HS-27A (cell line): Measurements from ENCODE around the gene FGD5.

ENCODE experiments used
- DNase-seq: peaks from one replicate; pipeline ENCODE4 v3.0.0-alpha.2; 2012; ENCODE audit warnings: low read depth, missing footprints

The FGD5 gene

DNA sequence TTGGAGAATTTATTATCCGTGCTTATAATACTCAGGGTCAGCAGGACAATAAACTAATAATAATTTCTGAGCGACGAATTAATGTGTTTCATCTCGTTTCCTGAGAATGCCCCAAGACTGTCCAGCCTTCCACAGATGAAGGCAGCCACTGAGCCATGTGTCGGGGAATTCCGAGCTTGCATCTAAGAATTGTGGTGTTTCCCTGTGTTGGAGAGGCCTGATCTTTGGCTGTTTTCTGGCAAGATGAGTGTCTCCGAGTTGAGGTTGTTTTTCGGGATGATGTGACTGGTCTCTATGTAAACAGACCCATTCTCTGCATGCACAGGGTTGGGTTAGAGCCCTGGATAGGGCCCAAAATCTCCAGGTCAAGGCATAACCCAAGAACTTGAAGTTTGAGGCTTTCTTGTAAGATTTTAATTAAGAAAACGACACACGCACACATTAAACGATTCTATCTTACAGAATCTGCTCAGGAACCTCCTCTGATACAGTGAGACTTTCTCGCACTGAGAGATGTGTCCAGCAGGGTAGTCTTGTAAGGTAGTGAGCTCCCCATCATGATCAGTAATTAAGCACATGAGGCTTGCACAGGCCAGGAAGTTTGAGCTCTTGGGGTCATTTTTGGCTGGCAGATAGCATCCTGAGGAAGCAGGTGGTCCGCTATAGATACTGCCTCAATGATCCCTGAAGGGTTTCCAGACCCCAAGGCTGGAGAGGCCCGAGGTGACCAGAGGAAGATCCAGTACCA is 14.4 kb downstream of the FGD5 start:
- no peak for DNase-seq

DNA sequence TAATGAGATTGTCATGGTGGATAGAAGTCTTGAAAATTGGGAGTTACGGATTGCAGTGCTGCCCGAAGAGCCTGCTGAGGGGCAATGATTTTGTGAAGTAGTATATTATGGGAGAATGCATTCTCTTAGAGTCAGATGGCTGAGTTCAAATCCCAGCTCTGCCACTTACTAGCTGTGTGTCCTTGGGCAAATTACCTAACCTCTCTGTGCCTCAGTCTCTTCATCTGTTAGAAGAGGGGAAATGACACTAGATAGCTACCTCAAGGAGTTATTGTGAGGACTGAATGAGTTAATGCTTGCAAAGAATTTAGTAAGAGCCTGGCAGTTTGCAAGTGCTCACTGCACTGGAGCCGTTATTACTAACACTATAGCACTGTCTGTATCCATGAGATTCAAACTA is 15.4 kb downstream of the FGD5 start:
- DNase-seq, result no peak

DNA sequence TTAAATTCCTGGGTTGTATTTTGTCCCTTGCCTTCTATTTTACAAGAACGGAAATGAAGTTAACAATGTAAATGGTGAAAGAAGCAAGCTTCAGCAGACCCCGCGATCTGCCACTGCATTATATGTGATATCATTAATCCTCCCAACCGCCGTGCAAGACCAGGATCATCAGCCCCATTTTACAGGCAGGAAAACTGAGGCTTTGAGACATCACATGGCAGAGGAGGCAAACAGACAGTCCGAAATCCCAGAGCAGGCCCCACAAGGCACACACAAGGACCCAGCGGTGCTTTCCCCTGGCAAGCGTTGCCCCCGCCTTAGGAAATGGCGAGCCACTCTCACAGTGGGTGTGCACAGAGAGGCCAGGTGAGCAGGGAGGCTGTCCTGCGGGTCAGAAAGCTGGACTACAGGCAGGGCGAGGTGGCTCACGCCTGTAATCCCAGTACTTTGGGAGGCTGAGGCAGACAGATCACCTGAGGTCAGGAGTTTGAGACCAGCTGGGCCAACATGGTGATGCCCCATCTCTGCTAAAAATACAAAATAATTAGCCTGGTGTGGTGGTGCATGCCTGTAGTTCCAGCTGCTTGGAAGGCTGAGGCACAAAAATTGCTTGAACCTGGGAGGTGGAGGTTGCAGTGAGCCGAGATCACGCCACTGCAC is 16.2 kb downstream of the FGD5 start:
- no peak for DNase-seq

DNA sequence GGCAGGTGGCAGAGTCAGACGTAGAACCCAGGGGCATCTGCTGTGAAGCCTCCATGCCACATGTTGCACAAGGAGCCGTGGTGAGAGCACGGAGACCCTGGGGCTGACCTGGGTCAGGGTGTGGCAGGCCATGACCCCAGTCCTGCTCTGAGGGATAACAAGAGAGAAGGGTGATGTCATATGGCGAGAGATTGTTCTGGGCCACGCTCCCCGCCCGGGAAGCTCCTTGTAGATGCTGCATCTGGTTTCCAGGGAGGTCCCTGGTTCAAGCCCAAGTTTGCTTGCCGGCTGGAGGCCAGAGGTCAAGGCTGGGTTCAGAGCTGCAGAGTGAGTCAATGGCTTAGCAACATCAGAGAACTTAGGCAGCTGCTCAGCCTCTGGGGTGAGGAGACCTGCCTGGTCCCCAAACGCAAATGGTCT is 17.3 kb downstream of the FGD5 start:
- no peak for DNase-seq

DNA sequence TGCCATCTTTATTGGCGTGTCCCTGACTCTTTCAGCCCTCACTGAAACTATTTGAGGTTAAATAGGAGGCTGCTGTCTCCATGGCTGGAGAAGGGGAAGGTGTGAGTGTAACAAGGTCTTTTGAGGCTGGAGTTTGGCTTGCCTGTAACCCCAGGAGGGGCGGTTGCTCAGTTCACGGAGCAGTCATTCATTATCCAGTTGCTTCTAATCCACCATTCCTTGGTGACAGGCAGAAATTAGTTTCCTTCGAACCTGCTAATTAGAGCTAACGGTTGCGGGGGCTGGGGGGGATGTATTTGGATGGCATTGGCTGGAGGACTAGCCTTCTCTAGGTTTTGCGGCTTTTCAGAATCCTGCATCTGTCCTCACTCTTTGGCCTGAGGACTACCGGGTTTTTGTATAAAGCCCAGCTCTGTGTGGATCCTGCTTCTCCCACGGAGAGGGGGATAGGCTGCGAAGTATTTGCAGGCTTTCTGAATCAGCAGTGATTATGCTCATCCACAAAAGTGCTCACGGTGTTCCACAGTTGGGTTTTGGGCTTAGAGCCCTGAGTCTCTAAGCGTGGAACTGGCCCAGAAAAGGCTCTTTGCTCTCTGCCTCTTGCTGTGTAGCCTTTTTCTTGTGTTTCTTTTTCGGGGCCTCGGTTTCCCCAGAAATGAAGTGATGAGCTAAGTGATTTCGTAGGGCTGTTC is 18.6 kb downstream of the FGD5 start:
- DNase-seq, result no peak

DNA sequence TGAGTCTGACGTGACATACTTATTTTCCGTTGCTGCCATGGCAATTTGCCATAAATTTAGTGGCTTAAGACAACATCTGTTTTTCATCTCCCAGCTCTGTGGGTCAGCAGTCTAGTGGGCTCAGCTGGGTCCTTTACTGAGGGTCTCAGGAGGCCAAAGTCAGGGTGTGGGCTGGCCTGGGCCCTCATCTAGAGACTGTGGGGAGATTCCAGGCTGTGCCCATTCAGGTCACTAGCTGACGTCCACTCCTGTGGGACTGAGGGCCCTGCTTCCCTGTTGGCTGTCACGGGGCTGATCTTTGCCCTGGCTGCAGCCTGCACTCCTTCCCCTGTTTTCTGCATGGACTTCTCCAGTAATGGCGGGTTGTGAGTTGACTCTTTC is 19.1 kb downstream of the FGD5 start:
- DNase-seq, result no peak

DNA sequence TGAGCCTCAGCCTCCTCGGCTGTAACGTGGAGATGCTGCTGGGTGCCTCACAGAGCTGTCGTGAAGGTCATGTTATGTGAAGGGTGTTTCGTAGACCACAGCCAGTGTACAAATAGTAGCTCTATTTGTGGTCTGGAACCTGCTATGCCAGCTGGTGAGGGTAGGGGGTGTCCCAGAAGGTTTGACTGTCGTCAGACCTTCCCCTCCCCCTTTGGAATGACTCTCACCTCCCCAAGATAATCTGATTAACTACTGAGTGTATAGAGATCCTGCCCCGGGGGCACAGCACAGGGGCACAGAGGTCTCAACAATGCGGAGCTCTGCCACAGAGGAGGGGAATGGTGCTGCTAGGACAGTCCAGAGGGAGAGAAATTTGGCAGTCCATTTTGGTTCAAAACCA is 20.5 kb downstream of the FGD5 start:
- DNase-seq, result no peak

DNA sequence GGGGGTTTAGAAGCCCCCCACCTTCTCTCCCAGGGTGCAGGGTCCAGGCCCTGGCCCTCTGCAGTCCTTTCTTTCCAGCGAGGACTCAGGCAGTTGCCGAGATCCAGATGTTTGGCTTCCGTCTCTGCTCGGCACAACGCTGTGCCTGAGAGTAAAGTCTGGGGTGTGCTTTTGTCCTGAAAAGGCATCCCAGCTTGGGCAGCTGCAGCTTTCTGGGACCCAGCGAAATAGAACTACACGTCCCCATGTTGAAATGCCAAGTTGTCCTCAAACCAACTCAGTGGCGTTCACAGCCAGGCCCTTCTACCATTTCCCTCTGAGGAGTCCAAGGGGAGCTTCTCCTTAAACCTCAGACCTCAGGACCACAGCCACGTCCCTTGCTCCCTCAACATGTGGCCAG is 23.1 kb downstream of the FGD5 start:
- no peak for DNase-seq

DNA sequence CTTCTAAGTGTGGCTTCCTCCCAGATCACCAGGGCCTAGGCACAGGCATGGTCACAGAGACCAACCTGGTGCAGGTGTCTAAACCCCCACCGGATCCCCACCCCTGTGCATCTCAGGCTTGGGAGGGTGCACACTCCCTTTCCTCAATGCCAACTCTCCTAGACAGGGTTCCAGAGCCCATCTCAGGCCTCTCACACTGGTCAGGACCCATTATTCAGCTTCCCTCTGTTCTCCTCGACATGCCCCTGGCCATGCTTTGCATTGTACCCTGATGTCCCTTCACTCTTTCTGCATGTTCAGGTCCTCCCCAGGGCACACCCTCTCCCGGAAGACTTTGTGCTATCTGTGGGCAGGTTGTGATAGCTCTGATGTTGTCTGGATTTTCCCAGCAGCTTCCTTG is 23.5 kb downstream of the FGD5 start:
- no peak for DNase-seq

DNA sequence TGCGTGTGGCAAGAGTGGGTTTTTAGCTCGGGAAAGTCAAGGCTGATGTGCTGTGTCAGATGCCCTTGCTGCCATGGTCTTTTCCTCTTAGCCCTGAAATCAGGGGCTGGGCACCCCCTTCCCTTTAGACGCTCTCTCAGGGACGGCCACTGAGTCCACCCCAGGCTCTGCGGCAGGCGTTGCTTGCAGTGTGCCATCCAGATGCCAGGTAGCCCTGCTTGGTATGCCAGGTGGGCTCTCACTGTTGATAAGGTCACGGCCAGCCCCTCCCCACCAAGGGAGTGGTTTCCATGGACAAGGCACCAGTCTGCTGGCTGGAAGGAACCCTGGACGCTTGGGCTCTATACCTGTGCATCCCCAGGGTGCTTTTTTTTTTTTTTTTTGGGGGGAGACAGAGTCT is 24.6 kb downstream of the FGD5 start:
- DNase-seq, result no peak

DNA sequence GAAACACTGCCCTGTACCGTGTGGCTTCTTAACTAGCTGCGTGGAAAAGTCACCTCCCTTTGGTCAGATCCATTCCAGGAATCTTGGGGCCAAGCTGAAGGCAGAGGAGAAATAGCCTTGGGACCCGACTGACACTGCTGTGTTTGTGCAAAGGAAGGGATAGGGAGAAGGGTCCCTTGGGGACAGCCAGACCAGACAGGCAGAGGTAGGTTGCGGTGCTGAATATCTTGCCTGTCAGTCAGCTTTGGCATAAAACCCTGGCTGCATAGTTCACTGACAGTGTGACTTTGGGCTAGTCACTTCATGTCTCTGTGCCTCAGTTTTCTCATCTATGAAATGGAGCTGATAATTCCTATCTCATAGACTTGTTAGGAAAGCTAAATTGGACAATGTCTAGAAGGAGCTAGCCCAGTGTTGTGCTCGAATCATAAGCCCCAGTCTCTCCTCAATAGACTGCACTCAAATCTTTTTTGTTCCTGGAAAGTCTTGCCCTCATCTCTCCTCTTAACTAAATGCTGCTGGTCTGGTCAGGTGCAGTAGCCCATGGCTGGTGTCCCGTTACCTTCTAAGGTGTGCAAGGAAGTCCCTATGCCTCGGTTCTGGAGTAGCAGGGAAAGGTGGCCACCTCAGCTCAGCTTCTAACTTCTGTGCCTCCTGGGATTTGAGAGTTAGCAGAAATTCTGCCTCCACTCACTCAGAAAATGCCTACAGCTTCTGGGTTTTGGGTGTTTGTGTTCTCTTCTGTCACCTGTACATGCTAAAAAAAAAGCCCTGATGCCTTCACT is 25.8 kb downstream of the FGD5 start:
- DNase-seq, result no peak

DNA sequence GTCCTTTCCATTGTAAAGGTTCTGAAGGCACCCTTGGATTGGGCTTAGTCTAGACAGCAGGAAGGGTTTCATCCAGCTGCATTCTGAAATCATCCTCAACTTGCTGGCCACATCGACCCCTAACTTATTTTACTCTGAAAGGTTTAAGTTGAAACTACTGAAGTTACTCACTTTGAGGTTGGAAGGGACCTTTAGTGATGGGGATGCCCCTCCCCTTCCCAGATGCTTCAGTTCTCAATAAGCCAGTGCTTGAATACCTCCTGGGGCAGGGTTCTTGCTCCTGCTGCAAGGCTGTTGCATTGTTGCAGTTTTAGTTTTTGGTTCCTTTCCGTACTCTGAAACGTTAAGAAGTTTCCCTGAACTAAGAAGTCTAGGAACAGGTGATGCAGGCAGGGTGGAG is 26.4 kb downstream of the FGD5 start:
- no peak for DNase-seq

DNA sequence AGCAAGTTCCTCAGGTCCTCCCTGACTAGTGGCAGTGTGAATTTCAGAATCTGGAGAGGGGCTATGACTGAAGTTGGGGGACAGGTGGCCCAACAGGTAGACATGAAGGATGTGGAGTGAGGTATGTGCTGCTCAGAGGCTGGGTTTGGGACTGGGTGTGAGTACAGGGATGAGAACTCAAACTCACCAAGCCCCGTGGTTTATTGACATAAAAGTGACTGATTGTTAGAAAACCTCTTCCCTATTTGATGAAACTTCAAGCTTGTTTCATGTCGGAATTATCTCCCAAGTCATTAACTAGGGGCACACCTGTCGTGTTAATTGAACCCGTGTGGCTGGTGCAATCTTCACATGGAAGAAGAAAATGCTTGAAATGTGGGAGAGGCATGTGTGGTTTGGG is 27.1 kb downstream of the FGD5 start:
- no peak for DNase-seq

DNA sequence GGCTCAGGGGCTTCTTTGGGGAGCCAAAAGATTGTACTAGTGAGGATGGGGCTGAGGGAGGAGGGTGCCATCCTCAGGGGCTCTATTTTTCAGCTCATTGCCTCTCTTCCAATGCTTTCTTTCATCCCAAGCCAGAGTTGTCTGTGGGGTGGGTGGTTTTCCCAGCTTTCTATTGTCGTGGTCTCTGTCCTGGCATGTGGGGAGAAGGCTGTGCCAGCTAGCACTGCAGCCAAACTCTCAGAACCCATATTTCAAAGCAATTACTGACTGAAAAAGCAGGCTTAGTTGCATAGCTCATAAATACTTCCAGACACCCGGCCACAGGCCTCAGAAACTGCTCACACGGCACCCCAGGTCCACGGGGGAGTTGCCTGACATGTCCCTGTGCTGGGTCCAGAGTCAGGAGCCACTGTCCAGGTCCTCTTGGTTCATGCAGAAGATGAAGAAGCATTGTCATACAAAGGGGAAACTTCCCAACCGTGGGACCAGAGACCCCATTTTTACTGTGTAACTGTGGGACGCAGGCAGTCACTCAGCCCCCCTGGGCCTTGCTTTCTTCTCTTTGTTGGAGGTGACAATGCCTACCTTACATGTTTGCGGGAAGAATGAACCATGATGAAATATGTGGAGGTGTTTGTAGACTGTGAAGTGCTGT is 27.6 kb downstream of the FGD5 start:
- no peak for DNase-seq

DNA sequence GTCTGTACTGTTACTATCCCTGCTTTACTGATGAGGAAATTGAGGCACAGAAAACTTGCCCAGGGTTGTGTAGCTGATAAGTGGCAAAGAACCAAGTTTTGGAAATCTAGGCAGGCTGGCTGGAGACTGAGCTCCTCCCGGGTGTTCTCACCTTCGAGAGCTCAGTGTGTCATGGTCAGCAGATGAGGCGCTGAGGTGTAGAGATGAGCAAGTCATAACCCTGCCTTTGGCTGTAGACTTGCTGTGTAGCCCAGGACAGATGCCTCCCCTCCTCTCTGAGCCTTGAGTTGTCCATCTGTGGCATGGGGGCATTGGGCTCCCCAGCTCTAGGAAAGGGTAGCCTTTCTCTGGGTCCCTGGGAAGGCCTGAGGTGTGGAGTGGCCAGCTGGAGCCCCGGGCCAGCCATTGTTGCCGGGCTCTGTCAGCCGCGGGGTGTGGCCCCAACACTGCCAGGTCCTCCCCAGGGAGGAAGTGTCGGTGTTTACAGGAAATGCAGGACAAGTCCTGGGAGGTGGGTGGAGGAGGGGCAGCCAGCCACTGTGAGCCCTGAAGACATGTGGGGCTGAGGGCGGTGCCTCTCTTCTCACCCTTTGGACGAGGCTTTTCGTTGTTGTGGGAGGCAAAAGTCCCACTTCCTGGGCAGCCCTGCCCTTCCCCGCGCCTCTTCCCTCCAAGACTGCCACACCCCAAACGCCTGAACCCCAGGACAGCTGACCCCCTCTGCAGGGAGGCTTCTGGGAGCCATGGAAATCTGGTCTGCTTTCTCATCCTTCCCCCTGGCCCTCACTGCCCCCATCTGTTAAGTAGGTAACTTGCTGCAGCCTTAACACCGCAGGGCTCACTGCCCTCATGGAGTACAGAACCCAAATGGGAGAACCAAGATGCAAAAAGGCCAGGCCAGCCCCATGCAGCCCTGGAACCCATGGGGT is 29.1 kb downstream of the FGD5 start:
- DNase-seq, result no peak

DNA sequence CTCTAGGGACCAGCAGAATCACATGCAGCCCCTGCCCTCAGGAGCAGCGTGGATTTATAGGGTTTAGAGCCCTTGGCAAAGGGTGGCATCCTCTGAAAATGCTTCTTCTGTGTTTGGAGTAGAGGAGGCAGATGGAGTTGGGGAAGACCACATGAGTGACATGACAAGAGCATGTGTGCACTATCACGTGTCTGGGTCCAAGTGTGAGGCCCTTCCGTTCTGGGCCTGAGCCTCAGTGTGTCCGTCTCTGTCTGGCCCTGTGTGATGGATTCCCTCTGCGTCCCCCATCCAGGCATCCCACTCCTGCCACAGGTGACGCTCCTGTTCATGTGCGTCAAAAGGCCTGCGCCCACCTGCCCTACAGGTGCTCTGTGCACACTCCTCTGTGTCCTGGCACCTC is 30.1 kb downstream of the FGD5 start:
- no peak for DNase-seq

DNA sequence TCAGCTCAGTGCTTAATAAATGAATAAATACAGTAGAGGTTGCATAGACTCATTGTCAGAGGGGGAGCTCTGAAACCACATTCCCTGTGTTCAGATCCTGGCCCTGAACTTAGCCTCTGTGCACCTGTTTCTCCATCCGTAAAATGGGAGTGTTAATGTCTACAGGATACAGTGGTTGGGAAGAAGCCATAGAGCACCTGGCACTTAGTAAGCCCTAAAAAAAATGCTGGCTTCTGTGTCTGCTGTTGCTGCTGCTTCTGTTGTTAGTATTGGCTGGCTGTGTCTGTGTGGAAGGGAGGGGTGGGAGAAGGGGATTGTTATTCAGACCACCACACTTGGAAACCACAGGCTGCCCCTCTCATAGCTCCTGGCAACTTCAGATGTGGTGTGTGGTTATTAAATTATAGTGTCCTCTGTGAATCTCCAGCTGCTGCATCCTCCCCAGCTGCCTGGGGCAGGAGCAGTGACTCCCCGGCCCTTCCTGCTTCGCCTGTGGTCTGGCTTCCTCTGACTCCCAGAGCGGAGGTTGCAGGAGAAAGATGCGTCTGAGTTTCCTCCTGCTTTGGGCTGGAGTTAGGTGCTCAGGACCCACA is 31.0 kb downstream of the FGD5 start:
- DNase-seq, result no peak

DNA sequence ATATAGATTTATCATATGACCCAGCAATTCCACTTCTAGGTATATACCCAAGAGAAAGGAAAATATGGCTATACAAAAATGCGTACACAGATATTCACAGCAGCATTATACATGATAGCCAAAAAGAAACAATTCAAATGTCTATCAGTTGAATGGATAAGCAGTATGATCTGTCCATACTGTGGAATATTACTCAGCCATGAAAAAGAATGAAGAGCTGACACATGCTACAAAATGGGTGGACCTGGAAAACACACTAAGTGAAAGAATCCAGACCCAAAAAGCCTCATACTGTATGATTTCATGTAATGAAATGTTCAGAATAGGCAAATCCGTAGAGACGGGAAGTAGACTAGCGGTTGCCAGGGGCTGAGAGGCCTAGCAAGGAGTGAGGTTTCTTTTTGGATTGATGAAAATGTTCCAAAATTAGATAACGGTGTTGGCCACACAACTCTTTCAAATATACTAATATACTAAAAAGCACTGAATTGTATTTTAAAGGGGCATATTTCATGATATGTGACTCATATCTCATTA is 33.4 kb downstream of the FGD5 start:
- no peak for DNase-seq

DNA sequence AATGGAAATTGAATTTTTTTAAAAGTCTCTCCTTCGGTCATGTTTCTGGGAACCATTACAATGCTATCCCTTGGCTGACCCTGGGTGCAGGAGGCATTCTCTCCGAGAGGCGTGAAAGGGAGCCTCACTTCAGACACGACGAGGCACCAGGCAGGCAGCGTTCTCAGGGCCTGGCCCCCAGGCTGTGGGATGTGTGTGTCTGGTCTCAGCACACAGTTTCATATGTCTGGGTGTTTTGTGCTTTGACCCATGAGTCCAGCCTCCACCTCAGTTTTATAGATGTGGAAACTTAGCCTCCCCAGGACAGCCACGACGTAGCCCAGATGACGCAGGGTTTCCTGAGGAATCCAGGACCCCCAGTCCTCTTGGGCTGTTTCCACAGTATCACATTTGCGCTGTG is 34.0 kb downstream of the FGD5 start:
- no peak for DNase-seq

DNA sequence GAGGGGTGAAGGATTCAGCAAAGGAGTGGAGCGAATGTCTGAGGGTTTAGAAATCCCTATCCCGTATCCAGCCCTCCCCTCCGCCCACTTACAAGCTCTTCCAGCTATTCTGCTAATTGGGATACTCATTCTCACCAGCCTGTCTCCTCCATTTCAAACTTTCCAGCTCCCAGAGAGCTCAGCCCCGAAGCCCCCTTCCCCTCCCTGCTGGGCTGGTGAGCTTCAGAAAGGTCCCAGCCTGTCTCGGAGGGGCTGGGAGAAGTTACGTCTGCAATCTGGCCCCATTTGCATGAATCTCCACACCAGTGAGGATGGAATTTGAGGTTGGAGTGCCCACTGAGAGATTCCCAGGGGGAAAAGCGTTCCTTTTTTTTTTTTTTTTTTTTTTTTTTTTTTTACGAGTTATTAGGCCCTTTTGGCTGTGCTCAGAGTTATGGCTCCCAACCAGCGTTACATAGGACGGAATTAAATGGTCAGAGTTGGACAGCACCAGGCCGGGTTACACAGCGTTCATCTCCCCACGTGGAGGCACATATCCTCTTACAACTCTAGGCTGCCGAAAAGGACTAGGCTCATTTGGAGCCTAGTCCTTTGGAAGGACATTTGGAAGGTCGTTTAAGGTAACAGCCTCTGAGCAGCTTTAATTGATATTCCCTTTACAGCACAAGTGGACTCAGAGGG is 34.6 kb downstream of the FGD5 start:
- DNase-seq, result no peak
